ENCODE data around the gene PDE2A.

The PDE2A gene

DNA sequence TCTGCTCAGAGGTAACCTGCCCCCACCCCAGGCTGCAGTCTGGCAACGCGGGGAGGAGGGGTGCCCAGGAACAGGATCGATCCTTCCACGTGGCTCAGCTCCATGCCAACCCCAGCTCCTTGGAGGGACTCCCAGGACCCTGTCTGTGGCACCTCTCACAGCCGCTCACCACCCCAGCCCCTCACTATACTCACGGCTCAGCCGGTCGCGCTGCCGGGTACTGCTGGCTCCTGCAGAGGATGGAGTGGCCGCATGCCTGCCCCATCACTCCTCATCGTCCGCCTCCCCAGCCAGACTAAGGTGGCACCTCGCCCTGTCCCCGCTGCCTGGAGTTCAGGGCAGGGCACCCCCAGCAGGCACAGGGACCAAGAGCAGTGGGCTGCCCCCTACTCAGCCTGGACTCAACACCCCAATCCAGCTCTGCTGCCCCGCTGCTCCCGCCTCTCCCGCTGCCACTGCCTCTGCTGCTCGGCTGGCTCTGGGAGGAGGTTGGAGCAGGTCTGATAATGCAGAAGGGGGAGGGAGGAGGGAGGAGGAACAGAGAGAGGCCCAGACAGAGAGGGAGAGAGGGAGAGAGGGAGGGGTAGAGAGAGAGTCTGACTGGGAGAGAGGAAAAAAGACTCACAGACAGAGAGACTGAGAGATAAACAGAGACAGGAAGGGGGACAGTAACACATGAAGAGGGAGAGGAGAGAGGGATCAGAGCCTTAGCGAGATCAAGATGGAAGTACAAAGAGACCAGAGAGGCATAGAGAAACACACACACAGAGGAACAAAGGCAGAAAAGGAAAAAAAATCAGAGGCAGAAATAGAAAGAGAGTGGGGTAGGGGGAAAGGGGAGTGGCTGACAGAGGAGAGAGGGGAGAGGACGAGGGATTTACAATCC is at the start of gene PDE2A:
PDE2A (minus strand) TSS at position 480 of the 886 bp plus-strand sequence; CDS start at position 265, 215 bp downstream.
- peak; percentile 48 for DNase-seq

DNA sequence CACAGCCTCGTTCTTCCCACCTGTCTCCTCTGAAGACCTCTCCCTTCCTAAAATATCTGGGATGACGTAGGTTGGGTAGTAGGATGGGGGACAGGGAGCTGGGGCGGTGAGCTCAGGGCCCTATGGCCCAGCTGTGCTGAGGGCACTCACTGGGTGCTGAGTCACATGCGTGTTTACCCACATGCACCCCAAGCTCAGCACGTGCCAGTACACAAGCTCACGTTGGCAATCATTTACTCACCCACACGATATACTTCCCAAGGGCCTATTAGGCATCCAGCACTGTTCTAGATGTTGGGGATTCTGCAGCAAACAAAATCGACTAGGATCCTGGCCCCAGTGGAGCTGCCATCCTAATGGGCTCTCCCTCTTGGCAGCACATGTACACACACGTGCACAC is 49.3 kb upstream of the PDE2A start:
- no peak for DNase-seq

DNA sequence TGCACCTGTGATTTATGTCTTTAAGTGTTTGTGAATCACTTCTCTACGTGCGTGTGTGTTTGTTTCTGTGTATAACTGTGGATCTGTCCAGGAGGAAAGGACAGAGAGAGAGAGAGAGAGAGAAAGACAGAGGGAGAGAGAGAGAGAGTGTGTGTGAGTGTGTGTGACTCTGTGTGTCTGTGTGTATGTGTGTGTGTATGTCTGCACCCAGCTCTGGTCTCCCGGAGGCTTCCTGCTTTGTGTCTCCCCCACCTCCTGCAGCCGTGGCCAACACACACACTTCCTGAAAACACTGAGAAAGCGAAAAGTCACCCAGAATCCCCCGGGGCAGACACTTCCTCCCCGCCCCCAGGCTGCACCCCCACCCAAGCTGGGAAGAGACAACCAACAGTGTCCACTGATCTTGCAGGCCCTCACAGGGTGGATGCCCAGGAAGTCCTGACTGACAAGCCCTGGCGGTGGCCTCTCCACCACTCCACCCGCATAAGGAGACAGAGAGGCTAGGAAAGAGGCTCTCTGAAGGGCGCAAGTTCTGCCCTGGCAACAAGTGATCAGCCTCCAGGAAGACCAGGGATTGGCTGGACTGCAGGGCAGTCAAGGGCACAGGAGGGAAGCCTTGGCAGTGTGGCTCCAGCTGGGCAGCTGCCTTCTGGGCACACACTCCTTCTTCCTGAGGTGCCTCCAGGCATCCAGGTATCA is 48.0 kb upstream of the PDE2A start:
- DNase-seq: peak; percentile 92

DNA sequence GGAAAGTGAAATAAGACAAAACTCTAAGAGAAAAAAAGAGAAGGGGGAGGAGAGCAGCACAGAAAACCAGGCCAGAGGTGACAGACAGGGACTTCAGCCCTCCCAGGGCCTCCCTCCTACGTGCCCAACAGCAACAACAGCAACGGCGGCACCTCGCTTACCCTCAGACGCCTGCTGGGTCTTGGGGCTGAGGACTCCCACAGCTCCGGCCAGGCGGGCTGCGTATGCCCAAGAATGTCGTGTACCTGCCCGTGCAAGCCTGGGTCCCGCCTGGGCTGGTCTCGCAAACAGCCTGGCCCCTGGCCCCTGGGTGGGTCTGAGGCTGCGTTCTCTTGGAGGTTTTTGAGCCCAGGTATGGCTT is 47.4 kb upstream of the PDE2A start:
- DNase-seq: no peak

DNA sequence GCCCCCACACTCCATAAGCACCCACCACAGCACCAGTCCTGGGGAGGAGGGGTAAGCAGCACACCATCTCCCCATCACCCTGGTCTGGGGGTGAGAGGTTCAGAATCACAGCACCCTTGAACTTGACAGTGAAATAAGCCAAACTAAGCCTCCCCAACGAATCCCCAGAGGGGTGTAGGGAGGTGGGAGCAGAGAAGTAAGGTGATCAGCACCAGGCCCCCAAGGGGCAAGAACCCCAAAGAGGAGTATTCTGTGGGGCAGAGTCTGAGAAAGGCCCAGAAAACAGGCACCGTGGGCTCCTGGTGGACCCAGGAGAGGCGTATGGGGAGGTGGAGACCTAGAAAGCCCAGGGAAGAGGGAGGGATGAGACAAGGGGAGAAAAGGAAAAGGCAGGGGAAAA is 47.1 kb upstream of the PDE2A start:
- DNase-seq: no peak

DNA sequence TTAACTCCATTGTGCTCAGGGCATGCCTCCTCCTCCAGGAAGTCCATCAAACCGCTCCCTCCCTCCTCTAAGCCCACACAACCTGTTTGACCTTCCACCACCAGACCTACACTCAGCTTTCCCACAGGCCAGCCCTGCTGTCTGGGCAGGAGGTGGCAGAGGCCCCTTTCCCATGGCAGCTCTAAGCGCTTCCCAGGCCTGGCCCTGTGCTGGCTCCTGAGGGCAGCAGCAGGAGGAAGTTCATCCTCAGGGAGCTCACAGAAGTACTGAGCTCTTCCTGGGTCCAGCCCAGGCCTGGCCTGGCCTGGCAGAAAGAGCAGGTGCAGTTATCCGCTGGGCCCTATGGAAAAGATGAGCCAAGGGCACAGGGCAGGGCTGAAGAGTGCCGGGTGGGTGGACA is 46.6 kb upstream of the PDE2A start:
- no peak for DNase-seq

DNA sequence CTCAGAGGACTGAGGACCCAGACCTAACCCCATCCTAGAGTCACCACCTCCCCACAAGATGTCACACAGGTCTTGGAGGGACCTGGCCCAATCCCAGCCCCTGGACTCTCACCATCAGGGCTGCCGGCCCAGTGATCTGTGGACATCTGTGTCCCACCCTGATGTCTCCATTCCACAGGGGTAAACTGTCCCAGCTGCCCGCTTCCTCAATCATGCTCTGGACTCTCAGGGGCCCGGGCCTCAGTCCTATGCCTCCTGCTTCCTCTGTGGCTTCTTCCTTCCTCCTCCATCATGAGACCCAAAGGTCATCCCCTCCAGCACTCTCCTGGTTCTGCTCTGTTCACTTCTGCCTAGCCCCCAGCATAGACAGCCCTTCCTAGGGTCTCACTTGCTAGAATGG is 45.8 kb upstream of the PDE2A start:
- DNase-seq: no peak

DNA sequence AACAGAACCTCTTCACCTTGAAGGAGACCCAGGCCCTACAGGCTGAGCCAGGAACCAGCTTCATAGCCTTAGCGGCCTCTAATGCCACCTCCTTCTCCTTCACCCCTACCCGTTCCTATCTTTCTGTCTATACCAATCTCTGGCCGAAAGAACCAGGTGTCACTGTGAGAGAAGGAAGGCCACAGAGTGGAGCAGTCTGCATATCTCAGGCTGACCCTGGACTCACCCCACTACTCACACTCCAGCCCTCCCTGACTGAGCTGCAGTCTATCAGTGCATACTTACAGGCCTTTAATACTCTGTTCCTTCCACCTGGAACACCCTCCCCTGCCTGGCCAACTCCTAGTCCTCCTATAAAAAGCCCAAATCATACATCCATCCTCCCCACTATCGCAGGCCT is 45.3 kb upstream of the PDE2A start:
- no peak for DNase-seq

DNA sequence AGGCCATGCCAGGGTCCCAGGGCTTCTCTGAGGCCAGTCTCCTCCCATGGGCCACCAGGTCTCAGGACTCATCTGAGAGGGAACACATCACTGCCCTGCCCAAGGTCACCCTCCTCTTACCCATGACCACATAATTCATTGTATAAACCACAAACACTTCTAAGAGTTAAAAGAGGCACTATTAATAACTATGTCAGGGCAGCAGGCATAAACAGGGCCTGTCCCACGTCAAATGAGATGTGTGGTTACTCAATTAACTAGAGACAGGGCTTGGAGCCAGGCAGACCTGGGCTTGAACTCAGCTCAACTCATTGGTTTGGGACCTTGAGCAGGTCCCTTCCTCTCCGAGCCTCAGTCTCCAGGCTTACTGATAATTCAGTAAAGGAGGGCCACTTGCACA is 44.9 kb upstream of the PDE2A start:
- no peak for DNase-seq

DNA sequence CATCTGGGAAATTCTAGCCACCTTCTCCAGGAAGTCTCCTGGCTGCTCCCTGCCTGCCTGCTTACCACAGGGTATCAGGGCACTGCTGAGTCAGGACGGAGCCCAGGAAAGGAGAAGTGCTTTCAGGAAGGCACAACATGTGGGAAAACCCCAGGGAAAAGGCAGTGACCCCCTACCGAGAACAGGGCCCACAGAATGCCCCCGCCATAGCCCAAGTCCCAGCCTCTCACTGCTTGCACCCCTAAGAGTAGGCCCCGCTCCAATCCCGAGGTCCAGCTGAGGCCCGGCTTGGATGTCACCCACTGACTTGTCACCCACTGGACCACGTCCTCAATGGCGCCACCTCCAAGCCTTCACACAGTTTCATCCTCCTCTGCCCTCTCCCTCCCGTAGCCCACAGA is 43.9 kb upstream of the PDE2A start:
- DNase-seq: no peak

DNA sequence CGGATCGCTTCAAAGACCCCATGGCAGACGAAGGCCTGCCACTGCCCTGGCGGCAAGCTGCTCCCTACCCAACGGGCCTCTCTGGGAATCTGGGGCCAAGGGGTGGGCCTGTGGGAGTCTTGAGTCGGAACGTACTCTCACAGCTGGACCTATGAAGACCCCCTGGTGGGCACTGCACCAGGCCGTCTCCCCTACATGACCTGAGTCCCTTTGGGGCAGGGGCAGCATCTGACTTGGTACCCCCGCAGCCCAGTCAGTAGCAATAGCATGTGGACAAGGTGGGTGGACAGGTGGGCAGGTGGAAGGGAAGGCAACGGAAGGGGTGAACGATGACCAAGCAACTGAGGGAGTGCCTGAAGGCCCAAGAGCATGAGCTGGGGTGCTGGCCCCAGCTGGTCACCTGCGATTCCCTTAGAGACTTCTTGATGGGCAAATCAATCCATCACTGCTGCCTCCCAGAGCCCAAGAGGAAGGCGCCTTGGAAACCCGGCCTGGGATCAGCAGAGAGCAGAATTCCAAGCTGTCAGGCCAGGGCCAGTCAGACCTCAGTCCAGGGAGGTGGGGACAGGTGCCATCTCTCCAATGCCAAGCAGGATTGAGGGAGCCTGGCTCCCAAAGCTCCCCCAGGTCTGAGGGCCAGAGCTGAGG is 42.7 kb upstream of the PDE2A start:
- DNase-seq: no peak

DNA sequence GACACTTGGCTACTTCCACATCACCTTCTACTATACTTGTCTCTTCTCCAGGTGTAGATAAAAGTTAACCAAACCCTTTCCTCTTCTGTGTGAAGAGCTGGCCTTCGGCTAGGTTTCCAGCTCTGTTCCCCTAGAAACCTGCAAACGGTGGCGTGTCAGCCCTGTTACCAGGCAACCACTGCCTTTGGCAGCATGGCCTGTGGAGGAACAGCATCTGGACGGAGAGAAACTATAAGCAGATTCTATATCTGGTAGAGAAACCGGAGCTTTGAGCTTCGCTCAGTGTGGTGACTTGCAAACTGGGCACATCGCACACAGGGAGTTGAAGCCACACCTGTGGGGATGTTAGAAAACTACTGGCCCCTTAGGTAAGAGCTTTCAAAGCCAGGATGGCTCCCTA is 42.1 kb upstream of the PDE2A start:
- no peak for DNase-seq

DNA sequence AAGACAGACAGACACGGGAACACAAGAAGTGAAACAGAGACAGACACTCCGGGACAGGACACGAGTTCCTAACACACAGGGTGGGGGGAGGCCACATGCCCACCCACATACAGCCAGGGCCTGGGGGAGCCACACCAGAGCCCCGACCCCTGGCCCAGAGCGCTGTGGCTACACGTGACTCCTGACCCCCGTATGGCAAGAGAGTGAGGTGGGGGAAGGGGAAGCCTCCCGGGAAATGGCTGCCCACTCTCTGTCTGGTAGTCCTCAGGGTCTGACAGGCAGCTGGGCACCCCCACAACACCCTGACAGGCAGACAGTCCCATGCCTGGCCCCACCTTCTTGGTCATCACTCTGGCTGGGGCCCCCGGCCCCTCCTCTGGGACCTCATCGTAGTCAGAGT is 38.6 kb upstream of the PDE2A start:
- no peak for DNase-seq

DNA sequence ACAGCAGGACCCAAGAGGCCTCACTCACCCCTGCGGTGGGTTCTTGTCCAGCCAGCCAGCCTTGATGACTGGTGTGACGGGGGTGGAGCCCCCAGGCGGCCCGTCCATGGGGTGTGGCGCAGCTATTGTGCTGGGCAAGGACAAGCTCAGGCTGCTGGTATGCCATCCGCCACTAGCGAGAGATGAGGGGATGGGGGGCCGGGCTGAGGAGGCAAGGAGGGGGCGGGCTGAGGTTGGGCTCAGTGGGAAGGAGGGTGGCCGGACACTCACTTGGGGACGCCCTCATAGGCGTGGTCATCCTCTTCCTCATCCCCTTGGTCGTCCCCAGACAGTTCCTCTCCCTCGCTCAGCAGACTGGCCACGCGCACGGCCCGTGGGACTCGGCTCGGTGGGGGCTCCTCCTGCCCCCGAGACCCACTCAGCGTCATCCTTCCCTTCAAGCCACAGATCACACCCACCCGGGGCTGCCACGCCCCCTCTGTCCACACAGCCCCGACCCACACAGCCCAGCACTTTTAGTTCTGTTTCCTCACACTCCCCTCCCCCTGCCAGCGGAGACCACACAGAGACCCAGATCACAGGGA is 38.0 kb upstream of the PDE2A start:
- no peak for DNase-seq

DNA sequence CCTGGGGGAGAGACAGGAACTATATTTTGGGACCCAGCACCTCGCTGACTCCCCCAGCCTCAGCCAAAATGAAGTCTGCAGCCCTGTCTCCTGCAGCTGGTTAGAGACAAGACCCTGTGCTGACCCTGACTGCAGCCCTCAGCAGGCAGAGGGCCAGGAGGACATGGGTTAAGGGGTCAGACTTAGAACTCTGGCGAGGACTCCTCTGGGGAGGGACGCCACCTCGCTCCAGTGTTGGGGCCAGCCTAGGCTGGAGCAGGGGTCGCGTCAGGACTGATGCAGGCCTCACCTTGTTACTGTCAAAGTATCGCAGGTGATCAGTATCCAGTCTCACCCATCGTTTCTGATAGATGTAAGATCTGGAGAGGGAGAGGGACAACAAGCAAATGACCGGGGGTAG is 36.9 kb upstream of the PDE2A start:
- no peak for DNase-seq

DNA sequence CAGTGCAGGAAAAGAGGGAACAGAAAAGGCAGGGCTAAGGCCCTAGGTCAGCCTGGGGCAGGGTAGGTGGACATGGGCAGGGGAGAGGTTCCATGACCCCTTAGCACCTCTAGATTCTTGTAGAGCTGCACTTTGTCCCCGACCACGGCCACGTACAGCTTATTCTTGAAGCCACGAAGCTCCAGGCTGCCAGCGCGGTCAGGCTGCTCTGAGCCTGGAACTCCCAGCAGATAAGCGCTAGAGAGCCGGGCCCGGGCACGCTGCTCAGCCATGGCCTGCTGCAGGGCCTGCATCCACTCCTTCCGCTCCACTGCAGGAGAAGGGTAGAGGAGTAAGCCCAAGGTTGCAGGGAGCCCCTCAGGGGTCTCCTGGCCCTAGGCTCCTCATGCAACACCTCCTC is 36.1 kb upstream of the PDE2A start:
- DNase-seq: no peak

DNA sequence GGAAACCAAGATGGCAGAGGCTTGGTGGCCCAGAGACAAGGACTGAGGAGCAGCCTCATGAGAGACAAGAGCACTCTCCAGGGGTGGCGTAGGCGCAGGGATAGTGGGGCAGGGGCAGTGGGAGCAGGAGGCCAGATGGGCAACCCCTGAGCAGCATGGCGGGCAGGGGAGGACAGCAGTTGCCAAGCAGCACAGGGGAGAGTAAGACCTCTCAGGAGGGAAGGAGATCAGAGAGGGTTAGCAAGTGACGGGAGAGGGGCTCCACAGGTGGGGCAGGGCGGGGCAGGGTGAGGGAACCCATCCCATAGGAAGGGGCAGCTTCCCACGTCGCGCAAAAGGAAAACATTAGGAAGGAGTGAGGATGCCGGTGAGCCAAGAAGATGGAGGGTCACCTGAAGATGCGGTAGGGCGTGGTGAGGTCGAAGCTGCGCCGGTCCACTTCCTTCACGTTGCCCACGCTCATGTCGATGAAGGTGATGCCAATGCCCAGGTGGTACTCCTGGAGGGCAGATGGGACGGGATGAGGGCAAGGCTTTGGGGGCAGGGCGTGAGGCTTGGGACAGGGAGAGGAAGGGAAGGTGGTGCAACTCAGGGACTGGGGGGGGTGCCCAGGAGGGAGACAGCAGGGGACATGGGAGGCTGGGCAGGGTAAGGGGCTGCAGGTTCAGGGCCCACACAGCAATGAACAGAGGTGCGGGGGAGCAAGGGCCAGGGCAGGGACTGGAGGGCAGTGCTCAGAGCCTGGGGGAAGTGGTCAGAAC is 35.4 kb upstream of the PDE2A start:
- no peak for DNase-seq

DNA sequence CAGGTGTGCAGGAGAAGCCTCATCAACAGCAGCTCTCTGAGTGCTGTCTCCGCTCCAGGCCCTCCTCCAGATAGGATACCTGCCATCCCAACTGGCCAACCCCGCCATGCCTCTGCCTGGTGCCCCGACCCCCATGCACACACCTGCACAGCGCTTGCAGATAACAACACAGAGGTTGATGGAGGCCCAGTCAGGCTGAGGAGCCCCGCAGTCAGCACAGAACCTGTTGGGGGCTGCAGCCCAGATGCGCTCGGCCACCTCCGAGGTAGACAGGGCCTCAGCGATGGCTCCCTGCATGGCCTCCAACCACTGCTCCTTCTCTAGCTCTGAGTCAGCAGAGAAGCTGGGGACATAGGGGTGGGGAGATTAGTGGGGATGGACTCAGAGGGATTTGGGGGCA is 32.8 kb upstream of the PDE2A start:
- no peak for DNase-seq

DNA sequence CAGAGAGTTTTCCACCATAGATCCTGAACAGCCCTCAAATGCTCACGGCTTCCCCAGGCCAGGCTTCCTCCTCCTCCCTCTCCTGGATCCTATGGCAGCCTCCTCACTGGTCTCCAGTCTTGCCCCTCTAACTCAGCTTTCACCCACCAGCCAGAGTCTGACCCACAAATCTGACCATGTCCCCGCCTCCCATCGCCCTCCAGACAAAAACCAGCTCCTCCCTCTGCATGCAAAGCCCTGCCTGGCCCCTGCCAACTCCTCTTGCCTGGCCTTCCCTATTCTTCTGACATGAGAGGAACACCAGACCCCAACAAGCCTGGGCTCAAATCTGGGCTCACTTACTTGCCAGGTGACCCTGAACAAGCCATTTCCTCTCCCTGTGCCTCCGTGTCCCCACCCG is 32.4 kb upstream of the PDE2A start:
- no peak for DNase-seq

DNA sequence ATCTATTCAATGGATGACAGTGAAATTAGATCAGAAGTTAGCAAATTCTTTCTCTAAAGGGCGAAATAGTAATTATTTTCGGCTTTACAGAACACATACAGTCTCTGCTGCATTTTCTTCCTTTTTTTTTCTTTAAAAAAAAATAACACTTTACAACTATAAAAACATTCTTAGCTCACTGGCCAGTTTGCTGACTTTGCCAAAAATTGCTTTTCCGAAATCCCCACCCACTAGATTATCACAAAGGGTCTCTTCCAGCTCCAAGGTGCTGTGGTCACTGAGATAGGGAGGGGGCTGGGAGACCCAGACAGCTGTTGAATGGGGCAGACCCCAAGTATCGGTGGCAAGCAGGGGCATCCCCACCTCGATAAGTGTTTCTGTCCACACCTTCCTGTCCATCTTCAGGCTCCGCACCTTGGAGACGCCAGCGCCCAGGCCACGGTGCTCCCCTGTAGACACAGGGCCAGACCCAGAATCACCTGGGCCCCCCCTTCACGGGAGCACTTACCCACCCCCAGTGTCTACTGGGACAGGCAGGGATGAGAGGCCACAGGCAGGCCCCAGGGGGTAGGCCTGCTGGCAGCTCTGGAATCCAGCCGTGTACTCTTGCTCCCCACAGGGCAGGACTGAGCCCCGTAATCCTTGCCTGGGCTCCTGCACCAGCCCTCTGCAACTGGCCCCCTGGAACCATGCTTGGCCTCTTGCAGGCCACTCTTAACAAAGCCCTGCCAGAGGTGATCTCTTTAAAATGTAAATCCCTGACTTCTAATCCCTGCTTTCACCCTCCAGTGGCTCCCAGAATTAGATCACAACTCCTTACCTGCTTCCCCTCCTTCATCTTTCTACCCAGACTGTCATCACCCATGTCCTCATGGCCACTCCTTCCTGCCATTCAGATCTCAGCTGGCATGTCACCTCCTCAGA is 31.5 kb upstream of the PDE2A start:
- no peak for DNase-seq

DNA sequence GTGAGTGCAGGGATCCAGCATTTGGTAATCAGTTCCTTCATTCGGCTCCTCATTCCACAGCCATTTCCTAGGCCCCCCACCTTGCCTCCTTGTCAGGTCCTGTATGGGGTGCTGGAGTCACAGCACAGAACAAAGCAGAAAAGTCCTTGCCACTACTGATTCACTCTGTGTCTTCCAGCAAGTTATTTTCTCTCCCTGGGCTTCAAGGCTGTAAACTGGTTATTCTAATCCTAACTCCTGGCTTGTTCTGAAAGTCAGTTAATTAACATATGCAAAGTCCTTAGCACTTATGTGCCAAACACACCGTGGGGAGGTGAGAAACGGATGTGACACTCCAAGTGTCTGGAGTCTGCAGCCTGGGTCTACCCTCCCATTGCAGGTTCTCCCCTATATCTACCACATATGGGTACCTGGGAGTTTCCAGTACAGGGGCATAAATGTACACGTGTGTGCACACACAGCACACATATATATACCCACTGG is 30.6 kb upstream of the PDE2A start:
- DNase-seq: no peak

All from NCI-H1092 (cell line).